Smooth muscle cell (in vitro differentiated cells): ENCODE results near the gene B2M. TPM values are rescaled to one million over a fixed set of nuclear protein-coding genes. Genes with fewer than 3 reads are reported as not detected.
"Not testable (repeated sequence)": the region's sequence is repeated elsewhere in the genome, so short reads cannot be mapped to it uniquely, and the experiment has no call there.

Experiments used
- DNase-seq: peaks from one replicate; lab custom pipeline; 2025; ENCODE audit not compliant: unreplicated experiment; lab: John Stamatoyannopoulos, UW
- H2AFZ ChIP-seq: fragments of 200-600 bp; sonication (generic); 2 replicates; pipeline ENCODE4 v1.6.0; 2016; ENCODE audit warnings: antibody characterized with exemption, low read depth, mild to moderate bottlenecking
- H3F3A ChIP-seq: fragments of 200-600 bp; sonication (generic); 2 replicates; pipeline ENCODE4 v1.6.0; 2017; ENCODE audit warnings: antibody characterized with exemption, low read depth
- H3K27ac ChIP-seq: fragments of 200-600 bp; sonication (generic); 2 replicates; pipeline ENCODE4 v1.5.1; 2016; ENCODE audit warnings: low read depth, mild to moderate bottlenecking
- H3K27me3 ChIP-seq: fragments of 200-600 bp; sonication (generic); 2 replicates; pipeline ENCODE4 v1.6.1; 2016; ENCODE audit warnings: low read depth, mild to moderate bottlenecking
- H3K36me3 ChIP-seq: fragments of 200-600 bp; sonication (generic); 2 replicates; pipeline ENCODE4 v1.5.1; 2016; ENCODE audit warnings: low read depth
- H3K4me1 ChIP-seq: fragments of 200-600 bp; sonication (generic); 2 replicates; pipeline ENCODE4 v1.5.1; 2016; ENCODE audit warnings: low read depth
- H3K4me2 ChIP-seq: fragments of 200-600 bp; sonication (generic); 2 replicates; pipeline ENCODE4 v1.6.0; 2016; ENCODE audit warnings: mild to moderate bottlenecking
- H3K4me3 ChIP-seq: fragments of 200-600 bp; sonication (generic); 2 replicates; pipeline ENCODE4 v1.5.1; 2016; ENCODE audit warnings: mild to moderate bottlenecking
- H3K79me2 ChIP-seq: fragments of 200-600 bp; sonication (generic); 2 replicates; pipeline ENCODE4 v1.6.0; 2016; ENCODE audit warnings: low read depth, mild to moderate bottlenecking
- H3K9ac ChIP-seq: fragments of 200-600 bp; sonication (generic); 2 replicates; pipeline ENCODE4 v1.6.0; 2016; ENCODE audit warnings: low read depth
- H3K9me3 ChIP-seq: fragments of 200-600 bp; sonication (generic); replicated peaks from 2 replicates; pipeline ENCODE4 v1.5.1; 2016; ENCODE audit warnings: low read depth
- H4K20me1 ChIP-seq: fragments of 200-600 bp; sonication (generic); 2 replicates; pipeline ENCODE4 v1.6.0; 2016; ENCODE audit warnings: low read depth
- WGBS: methylation state at CpG from one replicate; pipeline ENCODE4 v1.1.7; 2016; ENCODE audit warnings: low lambda C conversion rate; 5-methylcytosine and 5-hydroxymethylcytosine counted together
- polyA plus RNA-seq: library from polyadenylated mRNA; unstranded; fragments of >200 nt; fragmentation: Nextera tagmentation; extraction: Ambion mirVana; gene quantifications from 2 replicates; pipeline ENCODE4 v1.2.1, GENCODE V29; 2016
- total RNA-seq: library from RNA; depleted of rRNA; stranded (reverse); fragments of >200 nt; gene quantifications from 2 replicates; pipeline ENCODE4 v1.2.3, GENCODE V29; 2014
- TF ChIP-seq, protein P1 (sequence below): fragments of 200-600 bp; sonication (generic); IDR thresholded peaks from 2 replicates; pipeline ENCODE4 v1.5.1; 2017; ENCODE audit warnings: borderline replicate concordance, mild to moderate bottlenecking, antibody characterized with exemption; ENCODE audit not compliant: insufficient read depth, poor library complexity, severe bottlenecking

B2M gene
- total and polyA plus RNA-seq, 2 experiments from 2014 or later, result 1,861 to 2,067 TPM

GRCh38 chr15:44676676-44677075 lies 34.6 kb upstream of the B2M start:
- Histone ChIP-seq H3K36me3 (no peaks in the 10 kb centered on the region), H4K20me1 (no peaks in the 10 kb centered on the region), H2AFZ (no peak overlapping the region), H3K79me2 (no peaks in the 10 kb centered on the region), H3K4me3 (no peak overlapping the region), H3K9ac (no peak overlapping the region), H3K4me1 (no peaks in the 10 kb centered on the region), H3K9me3 (no peaks in the 10 kb centered on the region), H3K27ac (no peak overlapping the region), H3K4me2 (no peak overlapping the region), H3F3A (no peaks in the 10 kb centered on the region), H3K27me3 (no peaks in the 10 kb centered on the region)
- 74% methylated on average over 7 of the region's 7 CpGs for WGBS
- TF ChIP-seq, protein P1, sequence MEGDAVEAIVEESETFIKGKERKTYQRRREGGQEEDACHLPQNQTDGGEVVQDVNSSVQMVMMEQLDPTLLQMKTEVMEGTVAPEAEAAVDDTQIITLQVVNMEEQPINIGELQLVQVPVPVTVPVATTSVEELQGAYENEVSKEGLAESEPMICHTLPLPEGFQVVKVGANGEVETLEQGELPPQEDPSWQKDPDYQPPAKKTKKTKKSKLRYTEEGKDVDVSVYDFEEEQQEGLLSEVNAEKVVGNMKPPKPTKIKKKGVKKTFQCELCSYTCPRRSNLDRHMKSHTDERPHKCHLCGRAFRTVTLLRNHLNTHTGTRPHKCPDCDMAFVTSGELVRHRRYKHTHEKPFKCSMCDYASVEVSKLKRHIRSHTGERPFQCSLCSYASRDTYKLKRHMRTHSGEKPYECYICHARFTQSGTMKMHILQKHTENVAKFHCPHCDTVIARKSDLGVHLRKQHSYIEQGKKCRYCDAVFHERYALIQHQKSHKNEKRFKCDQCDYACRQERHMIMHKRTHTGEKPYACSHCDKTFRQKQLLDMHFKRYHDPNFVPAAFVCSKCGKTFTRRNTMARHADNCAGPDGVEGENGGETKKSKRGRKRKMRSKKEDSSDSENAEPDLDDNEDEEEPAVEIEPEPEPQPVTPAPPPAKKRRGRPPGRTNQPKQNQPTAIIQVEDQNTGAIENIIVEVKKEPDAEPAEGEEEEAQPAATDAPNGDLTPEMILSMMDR, result no peak
- no peak for DNase-seq

- Histone ChIP-seq H3F3A (no peaks in the 10 kb centered on the region), H2AFZ (no peak overlapping the region), H3K36me3 (no peaks in the 10 kb centered on the region), H3K27me3 (no peaks in the 10 kb centered on the region), H3K27ac (no peak overlapping the region), H3K79me2 (no peaks in the 10 kb centered on the region), H4K20me1 (no peaks in the 10 kb centered on the region), H3K4me2 (no peak overlapping the region), H3K4me1 (peaks cover 8% of the 10 kb centered on the region), H3K9me3 (no peaks in the 10 kb centered on the region), H3K9ac (no peak overlapping the region), H3K4me3 (no peak overlapping the region)
- no peak for DNase-seq
- WGBS, result 92% methylated on average over 2 of the region's 2 CpGs
- TF ChIP-seq, protein P1, result no peak
These were observed 29.1 kb upstream of the B2M start for GRCh38 chr15:44682211-44682610.

DNA sequence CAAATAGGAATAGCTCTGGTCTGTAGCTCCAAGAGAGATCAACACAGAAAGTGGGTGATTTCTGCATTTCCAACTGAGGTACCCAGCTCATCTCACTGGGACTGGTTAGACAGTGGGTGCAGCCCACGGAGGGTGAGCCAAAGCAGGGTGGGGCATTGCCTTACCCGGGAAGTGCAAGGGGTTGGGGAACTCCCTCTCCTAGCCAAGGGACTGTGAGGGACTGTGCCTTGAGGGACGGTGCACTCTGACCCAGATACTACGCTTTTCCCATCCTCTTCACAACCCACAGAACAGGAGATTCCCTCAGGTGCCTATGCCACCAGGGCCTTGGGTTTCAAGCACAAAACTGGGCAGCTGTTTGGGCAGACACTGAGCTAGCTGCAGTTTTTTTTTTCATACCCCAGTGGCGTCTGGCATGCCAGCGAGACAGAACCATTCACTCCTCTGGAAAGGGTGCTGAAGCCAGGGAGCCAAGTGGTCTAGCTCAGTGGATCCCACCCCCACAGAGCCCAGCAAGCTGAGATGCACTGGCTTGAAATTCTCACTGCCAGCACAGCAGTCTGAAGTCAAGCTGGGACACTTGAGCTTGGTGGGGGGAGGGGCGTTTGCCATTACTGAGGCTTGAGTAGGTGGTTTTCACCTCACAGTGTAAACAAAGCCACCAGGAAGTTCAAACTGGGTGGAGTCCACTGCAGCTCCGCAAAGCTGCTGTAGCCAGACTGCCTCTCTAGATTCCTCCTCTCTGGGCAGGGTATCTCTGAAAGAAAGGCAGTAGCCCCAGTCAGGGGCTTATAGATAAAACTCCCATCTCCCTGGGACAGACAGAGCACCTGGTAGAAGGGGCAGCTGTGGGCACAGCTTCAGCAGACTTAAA lies 28.3 kb upstream of the B2M start:
- H3K27ac ChIP-seq, H3K79me2 ChIP-seq, H3K9ac ChIP-seq, H4K20me1 ChIP-seq, H3K27me3 ChIP-seq, H3K9me3 ChIP-seq, H3K4me3 ChIP-seq, H3K4me1 ChIP-seq, H3F3A ChIP-seq, DNase-seq, H3K36me3 ChIP-seq: not testable (repeated sequence)
- Histone ChIP-seq H2AFZ (peak overlapping the region; percentile 83), H3K4me2 (peak overlapping the region; percentile 74)
- WGBS, result 44% methylated on average over 8 of the region's 8 CpGs

- H3K79me2 ChIP-seq, H3K27me3 ChIP-seq, H3K36me3 ChIP-seq, H3K9me3 ChIP-seq, DNase-seq, H4K20me1 ChIP-seq, H3K4me3 ChIP-seq, H3K27ac ChIP-seq, H3K9ac ChIP-seq, H3K4me1 ChIP-seq, H3F3A ChIP-seq, H2AFZ ChIP-seq, H3K4me2 ChIP-seq: not testable (repeated sequence)
- 72% methylated on average over 2 of the region's 2 CpGs for WGBS
These were observed 22.0 kb upstream of the B2M start for GRCh38 chr15:44689318-44689717.

DNA sequence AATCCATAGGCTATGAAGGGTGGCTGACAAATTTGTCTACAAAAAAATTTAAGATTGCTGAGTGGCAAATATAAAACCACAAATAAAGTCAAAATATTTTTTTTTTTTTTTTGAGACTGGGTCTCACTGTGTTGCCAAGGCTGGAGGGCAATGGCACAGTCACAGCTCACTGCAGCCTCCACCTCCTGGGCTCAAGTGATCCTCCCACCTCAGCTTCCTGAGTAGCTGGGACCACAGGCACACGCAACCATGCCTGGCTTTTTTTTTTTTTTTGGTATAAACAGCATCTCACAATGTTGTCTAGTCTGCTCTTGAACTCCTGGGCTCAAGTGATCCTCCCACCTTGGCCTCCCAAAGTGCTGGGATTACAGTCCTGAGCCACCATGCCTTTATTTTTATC lies 21.1 kb upstream of the B2M start:
- H2AFZ ChIP-seq, H3K9ac ChIP-seq, H3K27me3 ChIP-seq, H3K4me3 ChIP-seq, H3K27ac ChIP-seq, H3K79me2 ChIP-seq, H3K9me3 ChIP-seq, H3K4me1 ChIP-seq, H3F3A ChIP-seq, DNase-seq, H4K20me1 ChIP-seq, H3K36me3 ChIP-seq, H3K4me2 ChIP-seq: not testable (repeated sequence)
- WGBS, result 92% methylated on average over 1 of the region's 1 CpG
